Measurements from ENCODE around the gene SCYGR3. TPM values are rescaled to one million over a fixed set of nuclear protein-coding genes. Genes with fewer than 3 reads are reported as not detected.
A peak's percentile ranks its signal among the peaks of the same experiment; 100 is the strongest.

SCYGR3 gene
- total and polyA plus RNA-seq, 2 of the 8 experiments (the other 6 are each of a cell fraction or from before 2014, with no cell fraction given), result not detected

DNA sequence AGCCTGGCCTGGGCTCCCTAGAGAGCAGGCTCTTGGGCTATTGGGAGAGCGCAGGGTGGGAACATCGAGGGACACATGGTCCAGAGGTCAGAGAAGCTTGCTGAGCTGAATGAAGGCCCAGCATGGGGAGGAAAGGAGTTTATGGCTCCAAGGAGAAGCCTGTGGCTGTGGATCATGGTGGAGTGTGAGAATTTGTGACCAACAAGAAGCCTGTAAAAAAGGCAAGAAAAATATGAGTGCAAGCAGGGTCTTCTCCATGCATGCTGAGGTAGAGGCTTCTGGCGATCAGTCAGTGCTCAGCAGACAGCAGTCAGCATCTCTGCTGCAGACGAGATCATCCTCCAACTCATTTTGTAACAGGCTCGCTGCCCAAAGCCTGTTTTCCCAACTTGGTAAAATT lies 1.3 kb upstream of the SCYGR3 start:
- H3K18ac ChIP-seq (ENCODE audit: extremely low read depth, low read length), result peak overlapping the region; percentile 19; the same call in 1 of the 2 replicates
- H3K4me1 ChIP-seq (replicated peaks in 1 of 4; ENCODE audit: control insufficient read depth in 3 of 4, insufficient read depth in 4 of 4, low read length in 3 of 4), result peaks cover 0 to 7% (median 3%) of the 10 kb centered on the region in 4 experiments; a peak in 2 of 7 replicates
- no peak overlapping the region for H2BK5ac ChIP-seq (ENCODE audit: low read depth, low read length)
- no peak overlapping the region for H4K8ac ChIP-seq (ENCODE audit: extremely low read depth, insufficient read depth, low read length)
- no peak overlapping the region; the same call in 1 of the 2 replicates for H2BK12ac ChIP-seq (ENCODE audit: low read depth, low read length)
- no peak overlapping the region; the same call in 1 of the 2 replicates for H2AFZ ChIP-seq (ENCODE audit: low read length)
- H4K20me1 ChIP-seq (replicated peaks in 1 of 2; ENCODE audit: control insufficient read depth in 1 of 2, insufficient read depth in 2 of 2, low read length in 2 of 2), result no peaks in the 10 kb centered on the region
- H3K27me3 ChIP-seq (replicated peaks in 1 of 4; ENCODE audit: control insufficient read depth in 3 of 4, extremely low read depth in 1 of 4, insufficient read depth in 3 of 4, low read length in 3 of 4), result no peaks in the 10 kb centered on the region
- no peak overlapping the region for H4K91ac ChIP-seq (replicated peaks; ENCODE audit: insufficient read length, low read length)
- DNase-seq (ENCODE audit: low read depth in 1 of 2, low spot score in 2 of 2) (no peak), FAIRE-seq (no peak)
- no peak overlapping the region for H4K5ac ChIP-seq (ENCODE audit: insufficient read length, low read depth, low read length)
- ChIA-PET POLR2A (ENCODE audit: partially characterized antibody) (no interaction called here), CTCF (ENCODE audit: partially characterized antibody) (interaction anchor here (0.9 to 1.7 kb wide), 5 partner anchors 10 to 156 kb away, joined by 3 to 6 read pairs (median 3); no protein-coding TSS in a partner anchor)
- WGBS, 2 experiments (ENCODE audit: extremely low coverage in 1 of 2, insufficient coverage in 1 of 2, insufficient read length in 1 of 2, insufficient replicate concordance in 2 of 2, low coverage in 1 of 2, low lambda C conversion rate in 2 of 2, missing lambda C conversion rate in 1 of 2), result 88% methylated on average over 5 of the region's 5 CpGs; no CpG with 5 or more reads in 1 of the 2 experiments
- no peak overlapping the region for H2AK5ac ChIP-seq (ENCODE audit: low read depth, low read length)
- H3K36me3 ChIP-seq (ENCODE audit: control insufficient read depth in 2 of 4, insufficient read depth in 4 of 4, low read length in 3 of 4), result no peaks in the 10 kb centered on the region
- H3K79me2 ChIP-seq (ENCODE audit: control insufficient read depth in 1 of 2, insufficient read depth in 2 of 2, low read length in 2 of 2), result no peaks in the 10 kb centered on the region
- no peak overlapping the region for H2BK120ac ChIP-seq (replicated peaks; ENCODE audit: low read depth, low read length)
- no peak overlapping the region for H3K56ac ChIP-seq (replicated peaks; ENCODE audit: insufficient read length, low read depth, low read length)
- no peak overlapping the region for H3K4me2 ChIP-seq (ENCODE audit: insufficient read depth in 1 of 2, low read depth in 2 of 2, low read length in 2 of 2)
- H3K23ac ChIP-seq (ENCODE audit: insufficient read length), result no peak overlapping the region
- no peak overlapping the region for H2BK20ac ChIP-seq (ENCODE audit: low read length)
- H3K79me1 ChIP-seq (ENCODE audit: low read depth, low read length), result no peaks in the 10 kb centered on the region
- 0 out of 2 replicates have a peak, but pooled peaks cover 3% of the 10 kb centered on the region for H3K23me2 ChIP-seq (ENCODE audit: low read depth, low read length)
- no peak overlapping the region for H2BK15ac ChIP-seq (ENCODE audit: low read length)
- H3K4me3 ChIP-seq (ENCODE audit: extremely low read depth in 1 of 4, insufficient read depth in 2 of 4, low read depth in 3 of 4, low read length in 4 of 4), result no peak overlapping the region
- no peak overlapping the region for H3K14ac ChIP-seq (ENCODE audit: insufficient read length)
- no peaks in the 10 kb centered on the region for H3K9me3 ChIP-seq (ENCODE audit: insufficient read depth in 2 of 2, low read depth in 1 of 2, low read length in 1 of 2)
- H3K27ac ChIP-seq (ENCODE audit: low read depth, low read length), result no peak overlapping the region
- H3K4ac ChIP-seq (replicated peaks; ENCODE audit: insufficient read length, low read depth, low read length), result no peak overlapping the region
- H3K9ac ChIP-seq (replicated peaks in 1 of 4; ENCODE audit: extremely low read depth in 1 of 4, low read depth in 3 of 4, low read length in 3 of 4), result no peak overlapping the region
- TF ChIP-seq, protein P1, sequence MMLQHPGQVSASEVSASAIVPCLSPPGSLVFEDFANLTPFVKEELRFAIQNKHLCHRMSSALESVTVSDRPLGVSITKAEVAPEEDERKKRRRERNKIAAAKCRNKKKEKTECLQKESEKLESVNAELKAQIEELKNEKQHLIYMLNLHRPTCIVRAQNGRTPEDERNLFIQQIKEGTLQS (IDR thresholded peaks at IDR 0.05; ENCODE audit: insufficient read depth, low read depth, low read length), result no peak
- TF ChIP-seq RBBP5 (IDR thresholded peaks at IDR 0.05; ENCODE audit: borderline replicate concordance, low read depth, low read length) (no peak), GTF2F1 (IDR thresholded peaks at IDR 0.05; ENCODE audit: borderline replicate concordance, low read depth, low read length) (no peak), CBX8 (IDR thresholded peaks at IDR 0.05; ENCODE audit: borderline replicate concordance, low read depth, low read length) (no peak), CEBPB (IDR thresholded peaks at IDR 0.05; ENCODE audit: low read depth, low read length) (no peak), SIRT6 (IDR thresholded peaks at IDR 0.05; ENCODE audit: low read length) (no peak), BACH1 (IDR thresholded peaks at IDR 0.05; ENCODE audit: low read length) (no peak), JUN (IDR thresholded peaks at IDR 0.05; ENCODE audit: low read depth, low read length) (no peak), ASH2L (IDR thresholded peaks at IDR 0.05; ENCODE audit: low read length) (no peak)
- TF ChIP-seq, protein P2, sequence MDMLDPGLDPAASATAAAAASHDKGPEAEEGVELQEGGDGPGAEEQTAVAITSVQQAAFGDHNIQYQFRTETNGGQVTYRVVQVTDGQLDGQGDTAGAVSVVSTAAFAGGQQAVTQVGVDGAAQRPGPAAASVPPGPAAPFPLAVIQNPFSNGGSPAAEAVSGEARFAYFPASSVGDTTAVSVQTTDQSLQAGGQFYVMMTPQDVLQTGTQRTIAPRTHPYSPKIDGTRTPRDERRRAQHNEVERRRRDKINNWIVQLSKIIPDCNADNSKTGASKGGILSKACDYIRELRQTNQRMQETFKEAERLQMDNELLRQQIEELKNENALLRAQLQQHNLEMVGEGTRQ (IDR thresholded peaks at IDR 0.05; ENCODE audit: low read length), result no peak
- TF ChIP-seq, protein P3, sequence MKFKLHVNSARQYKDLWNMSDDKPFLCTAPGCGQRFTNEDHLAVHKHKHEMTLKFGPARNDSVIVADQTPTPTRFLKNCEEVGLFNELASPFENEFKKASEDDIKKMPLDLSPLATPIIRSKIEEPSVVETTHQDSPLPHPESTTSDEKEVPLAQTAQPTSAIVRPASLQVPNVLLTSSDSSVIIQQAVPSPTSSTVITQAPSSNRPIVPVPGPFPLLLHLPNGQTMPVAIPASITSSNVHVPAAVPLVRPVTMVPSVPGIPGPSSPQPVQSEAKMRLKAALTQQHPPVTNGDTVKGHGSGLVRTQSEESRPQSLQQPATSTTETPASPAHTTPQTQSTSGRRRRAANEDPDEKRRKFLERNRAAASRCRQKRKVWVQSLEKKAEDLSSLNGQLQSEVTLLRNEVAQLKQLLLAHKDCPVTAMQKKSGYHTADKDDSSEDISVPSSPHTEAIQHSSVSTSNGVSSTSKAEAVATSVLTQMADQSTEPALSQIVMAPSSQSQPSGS (IDR thresholded peaks at IDR 0.05; ENCODE audit: low read length), result no peak
